Ishikawa (cell line): Measurements from ENCODE around the gene HEXIM2.

Source experiments
- CEBPB ChIP-seq: IDR thresholded peaks from 2 replicates; pipeline ENCODE4 v1.6.1; 2012
- CREB1 ChIP-seq: IDR thresholded peaks from 2 replicates; pipeline ENCODE4 v1.6.1; 2012; ENCODE audit warnings: low read depth
- EGR1 ChIP-seq: IDR thresholded peaks from 2 replicates; pipeline ENCODE4 v1.6.1; 2012
- EP300 ChIP-seq: IDR thresholded peaks from 2 replicates; pipeline ENCODE4 v1.6.1; 2012; ENCODE audit warnings: borderline replicate concordance
- FOXM1 ChIP-seq: IDR thresholded peaks from 2 replicates; pipeline ENCODE4 v1.6.1; 2012; ENCODE audit warnings: low read depth, borderline replicate concordance
- MAX ChIP-seq: IDR thresholded peaks from 2 replicates; pipeline ENCODE4 v1.6.1; 2012
- NFIC ChIP-seq: IDR thresholded peaks from 2 replicates; pipeline ENCODE4 v1.6.1; 2012
- RAD21 ChIP-seq: IDR thresholded peaks from 2 replicates; pipeline ENCODE4 v1.6.1; 2012; ENCODE audit warnings: low read depth
- REST ChIP-seq: IDR thresholded peaks from 2 replicates; pipeline ENCODE4 v1.6.1; 2012; ENCODE audit warnings: low read depth, mild to moderate bottlenecking
- TAF1 ChIP-seq: IDR thresholded peaks from 2 replicates; pipeline ENCODE4 v1.6.1; 2012; ENCODE audit warnings: low read depth, mild to moderate bottlenecking
- TCF12 ChIP-seq: IDR thresholded peaks from 2 replicates; pipeline ENCODE4 v1.6.1; 2012; ENCODE audit warnings: low read depth
- TEAD4 ChIP-seq: IDR thresholded peaks from 2 replicates; pipeline ENCODE4 v1.6.1; 2012
- USF1 ChIP-seq: IDR thresholded peaks from 2 replicates; pipeline ENCODE4 v1.6.1; 2012
- YY1 ChIP-seq: IDR thresholded peaks from 2 replicates; pipeline ENCODE4 v1.6.1; 2012; ENCODE audit warnings: low read depth
- ZBTB7A ChIP-seq: IDR thresholded peaks from 2 replicates; pipeline ENCODE4 v1.6.1; 2012; ENCODE audit warnings: low read depth

Gene HEXIM2

GRCh38 chr17:45135192-45135977 is 26.3 kb upstream of the HEXIM2 start, which contains the start of gene ACBD4:
ACBD4 (plus strand) TSS chr17:45135687; CDS start chr17:45136145, 458 bp downstream.
- TF ChIP-seq MAX (peak; percentile 51), ZBTB7A (peak; percentile 97), RAD21 (peak; percentile 99), USF1 (no peak), EP300 (no peak), TEAD4 (0 out of 2 replicates have a peak, but pooled peaks have one; percentile 17), CEBPB (peak; percentile 75), CREB1 (peak; percentile 52), NFIC (no peak), EGR1 (no peak), REST (no peak), YY1 (peak; percentile 55; the same call in 1 of the 2 replicates), TAF1 (peak; percentile 38; the same call in 1 of the 2 replicates), TCF12 (peak; percentile 33; the same call in 1 of the 2 replicates), FOXM1 (peak; percentile 14; the same call in 1 of the 2 replicates)

- TF ChIP-seq CREB1 (no peak), EP300 (no peak), TAF1 (0 out of 2 replicates have a peak, but pooled peaks have one; percentile 14)
Observed at GRCh38 chr17:45135978-45136791, 25.5 kb upstream of the HEXIM2 start.

- TF ChIP-seq USF1 (no peak), ZBTB7A (no peak), TEAD4 (no peak), EGR1 (no peak), CREB1 (no peak), YY1 (no peak), REST (no peak), TAF1 (no peak), MAX (no peak), CEBPB (no peak), FOXM1 (no peak), EP300 (no peak), NFIC (no peak), RAD21 (no peak), TCF12 (no peak)
Observed at GRCh38 chr17:45136846-45137560, 24.7 kb upstream of the HEXIM2 start.

- TF ChIP-seq MAX (no peak), CREB1 (no peak), TCF12 (no peak), TEAD4 (no peak), TAF1 (no peak), NFIC (no peak), CEBPB (no peak)
Observed at GRCh38 chr17:45137561-45138305, 23.9 kb upstream of the HEXIM2 start.
